Thoracic aorta (tissue), 2 donors: ENCODE measurements around the gene TBC1D23. TPM values are rescaled to one million over a fixed set of nuclear protein-coding genes. Genes with fewer than 3 reads are reported as not detected.

Experiments
- ATAC-seq: fragments of 150-250 bp; one replicate; pipeline ENCODE4 v1.8.0; 2017; ENCODE audit warnings: low read depth; ENCODE audit not compliant: insufficient number of reproducible peaks, low FRiP score
- DNase-seq: peaks from one replicate; pipeline ENCODE4 v3.0.0-alpha.2; 2020; ENCODE audit warnings: low spot score
- H3K27ac ChIP-seq, 2 donors: fragments of 200-600 bp; sonication (generic); 1 replicate in 1 of 2; 2 replicates in 1 of 2; pipeline ENCODE4 v1.5.1; 2016; ENCODE audit warnings: mild to moderate bottlenecking in 2 of 2, moderate library complexity in 2 of 2
- H3K27me3 ChIP-seq: fragments of 200-600 bp; sonication (generic); replicated peaks from 2 replicates; pipeline ENCODE4 v1.6.0; 2016; ENCODE audit warnings: mild to moderate bottlenecking; ENCODE audit not compliant: insufficient read depth
- H3K36me3 ChIP-seq: fragments of 200-600 bp; sonication (generic); one replicate; pipeline ENCODE4 v1.5.1; 2016
- H3K4me1 ChIP-seq, 2 donors: fragments of 200-600 bp; sonication (generic); 1 replicate in 1 of 2; 2 replicates in 1 of 2; pipeline versions ENCODE4 v1.5.1 to v1.6.0; 2016; ENCODE audit warnings: low read depth in 2 of 2, mild to moderate bottlenecking in 1 of 2; ENCODE audit not compliant: control insufficient read depth in 1 of 2
- H3K4me3 ChIP-seq: fragments of 200-600 bp; sonication (generic); 2 replicates; pipeline ENCODE4 v1.5.1; 2016; ENCODE audit warnings: mild to moderate bottlenecking
- H3K9me3 ChIP-seq: fragments of 200-600 bp; sonication (generic); 2 replicates; pipeline ENCODE4 v1.5.1; 2016
- total RNA-seq, 2 donors: library from RNA; depleted of rRNA; stranded (reverse); fragments of >200 nt; gene quantifications; one replicate each; pipeline versions ENCODE4 v1.1.0 to v1.2.3, GENCODE V29; 2016
- TF ChIP-seq, protein P1 (sequence below): fragments of 200-600 bp; sonication (generic); IDR thresholded peaks from one replicate; pipeline ENCODE4 v1.5.1; 2019; ENCODE audit warnings: antibody characterized with exemption

TBC1D23 gene
- total RNA-seq, 2 donors from 2014 or later, result 22.6 to 53.3 TPM

DNA sequence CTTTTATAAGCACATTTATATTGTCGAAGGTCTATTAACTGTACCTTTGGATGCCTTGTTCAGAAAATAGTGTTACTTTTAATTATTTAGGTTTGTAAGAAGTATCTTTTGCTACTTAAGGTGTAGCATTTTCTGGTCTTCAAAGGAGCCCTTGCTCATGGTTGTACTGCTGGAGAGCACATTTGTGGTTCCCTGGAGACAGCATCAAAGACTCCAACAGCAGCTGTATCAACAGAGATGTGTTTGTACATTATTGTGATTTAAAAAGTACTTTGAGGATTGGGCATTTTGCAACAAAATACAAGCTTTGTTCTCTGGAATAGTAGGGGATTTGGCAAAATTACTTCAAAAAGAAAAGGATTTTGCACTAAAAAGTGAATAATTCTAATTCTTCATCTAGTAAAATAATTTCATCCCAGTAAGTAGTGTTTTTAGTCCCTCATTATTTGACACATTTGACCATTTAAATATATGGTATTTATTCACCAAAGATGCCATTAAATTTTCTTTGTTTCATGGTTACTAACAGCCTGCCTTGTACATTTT is 16.5 kb downstream of the TBC1D23 start:
- Histone ChIP-seq H3K36me3 (peaks cover 8% of the 10 kb centered on the region), H3K4me1 (peaks cover 0 to 19% of the 10 kb centered on the region in 2 donors), H3K27ac (no peak overlapping the region), H3K4me3 (no peak overlapping the region), H3K27me3 (no peaks in the 10 kb centered on the region), H3K9me3 (no peaks in the 10 kb centered on the region)
- TF ChIP-seq, protein P1, sequence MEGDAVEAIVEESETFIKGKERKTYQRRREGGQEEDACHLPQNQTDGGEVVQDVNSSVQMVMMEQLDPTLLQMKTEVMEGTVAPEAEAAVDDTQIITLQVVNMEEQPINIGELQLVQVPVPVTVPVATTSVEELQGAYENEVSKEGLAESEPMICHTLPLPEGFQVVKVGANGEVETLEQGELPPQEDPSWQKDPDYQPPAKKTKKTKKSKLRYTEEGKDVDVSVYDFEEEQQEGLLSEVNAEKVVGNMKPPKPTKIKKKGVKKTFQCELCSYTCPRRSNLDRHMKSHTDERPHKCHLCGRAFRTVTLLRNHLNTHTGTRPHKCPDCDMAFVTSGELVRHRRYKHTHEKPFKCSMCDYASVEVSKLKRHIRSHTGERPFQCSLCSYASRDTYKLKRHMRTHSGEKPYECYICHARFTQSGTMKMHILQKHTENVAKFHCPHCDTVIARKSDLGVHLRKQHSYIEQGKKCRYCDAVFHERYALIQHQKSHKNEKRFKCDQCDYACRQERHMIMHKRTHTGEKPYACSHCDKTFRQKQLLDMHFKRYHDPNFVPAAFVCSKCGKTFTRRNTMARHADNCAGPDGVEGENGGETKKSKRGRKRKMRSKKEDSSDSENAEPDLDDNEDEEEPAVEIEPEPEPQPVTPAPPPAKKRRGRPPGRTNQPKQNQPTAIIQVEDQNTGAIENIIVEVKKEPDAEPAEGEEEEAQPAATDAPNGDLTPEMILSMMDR, result no peak
- ATAC-seq (no peak), DNase-seq (no peak)

DNA sequence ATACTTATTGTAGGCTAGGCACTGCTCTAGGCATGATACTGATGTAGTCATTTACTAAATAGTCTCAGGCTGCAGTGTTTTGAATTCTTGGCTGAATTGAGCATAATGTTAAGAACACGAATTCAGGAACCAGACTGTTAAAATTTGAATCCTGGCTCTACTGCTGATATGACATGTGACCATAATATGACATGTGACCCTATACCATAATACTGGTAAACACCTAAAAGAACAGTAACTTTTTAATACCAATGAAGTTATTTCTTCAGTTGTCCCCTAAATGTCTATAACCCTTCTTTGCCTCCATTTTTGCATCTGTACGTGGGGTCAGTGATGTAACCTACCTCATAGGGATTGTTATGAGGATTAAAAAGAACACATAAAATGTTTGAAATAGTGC is 18.1 kb downstream of the TBC1D23 start:
- Histone ChIP-seq H3K27me3 (no peaks in the 10 kb centered on the region), H3K9me3 (no peaks in the 10 kb centered on the region), H3K4me1 (peaks cover 0 to 11% of the 10 kb centered on the region in 2 donors), H3K4me3 (no peak overlapping the region), H3K27ac (no peak overlapping the region), H3K36me3 (peaks cover 20% of the 10 kb centered on the region)
- no peak for ATAC-seq
- TF ChIP-seq, protein P1, result no peak
- DNase-seq, result no peak

DNA sequence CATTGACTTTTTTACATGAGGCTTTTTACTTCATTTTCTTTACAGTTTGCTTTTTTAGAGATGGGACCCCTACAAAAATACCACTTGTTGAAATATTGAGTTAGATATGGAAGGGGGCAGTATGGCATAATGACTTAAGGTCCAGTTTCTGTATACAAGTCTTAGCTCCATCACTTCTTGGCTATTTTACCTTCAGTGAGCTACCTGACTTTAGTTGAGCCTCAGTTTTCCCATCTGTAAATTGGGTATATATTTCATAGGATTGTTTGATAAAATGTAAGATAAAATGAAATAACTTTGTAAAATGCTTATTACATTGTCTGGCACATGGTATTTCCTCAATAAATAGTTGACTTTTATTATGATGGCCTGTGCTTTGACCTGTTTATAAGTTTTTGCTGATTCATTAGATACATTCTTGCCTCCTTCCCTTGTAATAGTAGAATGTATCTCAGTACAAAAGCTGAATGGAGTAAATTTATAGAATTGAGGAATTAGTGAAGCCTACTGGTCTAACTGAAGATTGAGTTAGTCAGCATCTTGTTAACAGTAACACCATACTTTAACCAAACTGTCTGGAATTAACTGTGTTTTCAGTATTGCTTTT is 27.6 kb downstream of the TBC1D23 start:
- TF ChIP-seq, protein P1, result no peak
- DNase-seq (no peak), ATAC-seq (no peak)
- peaks cover 21% of the 10 kb centered on the region for H3K36me3 ChIP-seq
- H3K27ac ChIP-seq, result no peak overlapping the region
- H3K4me3 ChIP-seq, result no peak overlapping the region
- H3K27me3 ChIP-seq, result no peaks in the 10 kb centered on the region
- no peaks in the 10 kb centered on the region for H3K9me3 ChIP-seq
- no peaks in the 10 kb centered on the region for H3K4me1 ChIP-seq

DNA sequence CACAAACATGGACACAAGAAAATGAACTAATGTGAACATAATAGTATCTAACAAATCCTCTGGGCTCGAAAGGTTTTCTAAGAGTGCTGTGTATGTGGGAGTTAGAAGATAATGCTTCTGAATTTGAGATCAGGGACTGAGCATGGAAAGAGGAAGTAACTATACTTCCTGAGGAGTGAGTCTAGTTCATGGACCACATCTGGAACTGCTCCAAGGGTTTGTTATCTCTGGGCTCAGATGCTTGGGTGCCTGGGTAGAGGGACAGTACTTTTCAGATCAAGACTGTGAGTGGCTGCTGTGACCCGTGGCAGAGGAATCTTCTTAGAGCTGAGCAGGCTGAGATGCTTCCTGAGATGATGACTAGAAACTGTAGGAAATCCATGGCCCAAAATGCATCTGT is 28.5 kb downstream of the TBC1D23 start:
- Histone ChIP-seq H3K9me3 (no peaks in the 10 kb centered on the region), H3K4me1 (no peaks in the 10 kb centered on the region), H3K36me3 (peaks cover 20% of the 10 kb centered on the region), H3K27me3 (no peaks in the 10 kb centered on the region), H3K27ac (no peak overlapping the region), H3K4me3 (no peak overlapping the region)
- DNase-seq (no peak), ATAC-seq (no peak)
- TF ChIP-seq, protein P1, result no peak

DNA sequence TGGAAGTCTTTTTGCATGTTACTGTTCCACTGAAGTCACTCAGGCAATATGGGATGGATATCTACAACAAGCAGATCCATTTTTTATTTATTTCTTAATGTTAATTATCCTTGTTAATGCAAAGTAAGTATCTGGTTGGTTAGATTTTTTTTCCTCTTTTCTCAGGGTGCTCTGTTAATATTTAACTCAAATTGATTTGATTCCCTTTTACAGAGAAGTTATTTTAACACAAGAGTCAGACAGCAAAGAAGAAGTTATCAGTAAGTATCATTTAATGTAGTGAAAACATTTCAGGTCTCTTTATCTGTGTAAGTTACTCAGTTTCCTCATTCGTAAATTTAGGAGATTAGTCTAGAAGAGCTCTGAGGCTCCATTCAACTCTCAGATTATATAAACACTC is 34.3 kb downstream of the TBC1D23 start:
- peaks cover 20% of the 10 kb centered on the region for H3K36me3 ChIP-seq
- no peaks in the 10 kb centered on the region for H3K9me3 ChIP-seq
- no peak overlapping the region for H3K4me3 ChIP-seq
- TF ChIP-seq, protein P1, result no peak
- no peaks in the 10 kb centered on the region for H3K4me1 ChIP-seq
- no peaks in the 10 kb centered on the region for H3K27me3 ChIP-seq
- no peak overlapping the region for H3K27ac ChIP-seq
- DNase-seq (no peak), ATAC-seq (no peak)
